SIG-M5 treated with dmso at 0.1 percent for 504 hours (cell line): Measurements from ENCODE around the gene OR6X1.
"Not testable (repeated sequence)": the region's sequence is repeated elsewhere in the genome, so short reads cannot be mapped to it uniquely, and the experiment has no call there.

Experiments
- DNase-seq: peaks from one replicate; lab custom pipeline; 2025; ENCODE audit not compliant: unreplicated experiment; lab: John Stamatoyannopoulos, UW

The OR6X1 gene

GRCh38 chr11:123755344-123755743, 1.0 kb upstream of the OR6X1 start:
- no peak for DNase-seq

- DNase-seq = no peak
Observed at GRCh38 chr11:123753110-123753509, 1.2 kb downstream of the OR6X1 start.

- DNase-seq = no peak
Observed at GRCh38 chr11:123751781-123752180, 2.5 kb downstream of the OR6X1 start.

- not testable (repeated sequence) for DNase-seq
Observed at GRCh38 chr11:123748349-123748748, 6.0 kb downstream of the OR6X1 start.

GRCh38 chr11:123745764-123746451, 8.4 kb downstream of the OR6X1 start:
- DNase-seq = no peak

- DNase-seq = no peak
Observed at GRCh38 chr11:123742724-123743120, 11.6 kb downstream of the OR6X1 start.

GRCh38 chr11:123742031-123742723, 12.1 kb downstream of the OR6X1 start:
- no peak for DNase-seq

- DNase-seq = peak; percentile 83
Observed at GRCh38 chr11:123741159-123742030, 12.9 kb downstream of the OR6X1 start, which contains the start of gene ZNF202. Gene ZNF202, minus strand, starts transcription at chr11:123741660. Its CDS starts 10,772 bp downstream, at chr11:123730888.

GRCh38 chr11:123740787-123741158, 13.5 kb downstream of the OR6X1 start:
- no peak for DNase-seq

GRCh38 chr11:123738374-123738773, 15.9 kb downstream of the OR6X1 start:
- DNase-seq = no peak

- DNase-seq = no peak
Observed at GRCh38 chr11:123736769-123737168, 17.5 kb downstream of the OR6X1 start.

GRCh38 chr11:123729602-123730001, 24.7 kb downstream of the OR6X1 start:
- no peak for DNase-seq

- no peak for DNase-seq
Observed at GRCh38 chr11:123725995-123726655, 28.2 kb downstream of the OR6X1 start.

GRCh38 chr11:123719452-123719851, 34.9 kb downstream of the OR6X1 start:
- no peak for DNase-seq

- no peak for DNase-seq
Observed at GRCh38 chr11:123718469-123718868, 35.8 kb downstream of the OR6X1 start.

- no peak for DNase-seq
Observed at GRCh38 chr11:123718063-123718462, 36.3 kb downstream of the OR6X1 start.

GRCh38 chr11:123712627-123713026, 41.7 kb downstream of the OR6X1 start:
- not testable (repeated sequence) for DNase-seq

- peak; percentile 42 for DNase-seq
Observed at GRCh38 chr11:123707606-123708205, 46.6 kb downstream of the OR6X1 start.

GRCh38 chr11:123707206-123707605, 47.1 kb downstream of the OR6X1 start:
- no peak for DNase-seq

- DNase-seq = no peak
Observed at GRCh38 chr11:123704341-123704740, 50.0 kb downstream of the OR6X1 start.
